Ascending aorta (tissue), 2 donors: ENCODE data around the gene SLC38A5. TPM values are rescaled to one million over a fixed set of nuclear protein-coding genes. Genes with fewer than 3 reads are reported as not detected.

ENCODE experiments used
- DNase-seq, 2 donors: peaks; one replicate each; pipeline ENCODE4 v3.0.0-alpha.2; 2019; ENCODE audit warnings: low spot score in 2 of 2
- H3K27ac ChIP-seq, 2 donors: fragments of 200-600 bp; sonication (generic); one replicate each; pipeline ENCODE4 v1.5.1; 2016 to 2017; ENCODE audit warnings: mild to moderate bottlenecking in 1 of 2
- H3K27me3 ChIP-seq: fragments of 200-600 bp; sonication (generic); one replicate; pipeline ENCODE4 v1.5.1; 2017
- H3K36me3 ChIP-seq, 2 donors: fragments of 200-600 bp; sonication (generic); one replicate each; pipeline ENCODE4 v1.5.1; 2016
- H3K4me1 ChIP-seq, 2 donors: fragments of 200-600 bp; sonication (generic); one replicate each; pipeline ENCODE4 v1.5.1; 2016 to 2017; ENCODE audit warnings: mild to moderate bottlenecking in 1 of 2
- H3K4me3 ChIP-seq, 2 donors: fragments of 200-600 bp; sonication (generic); one replicate each; pipeline ENCODE4 v1.5.1; 2016 to 2017; ENCODE audit warnings: mild to moderate bottlenecking in 1 of 2
- H3K9me3 ChIP-seq, 2 donors: fragments of 200-600 bp; sonication (generic); one replicate each; pipeline ENCODE4 v1.5.1; 2016
- CTCF ChIP-seq, 3 experiments: fragments of 200-600 bp in 2 of 3; fragments of 450-650 bp in 1 of 3; sonication (generic) in 2 of 3; IDR thresholded peaks; one replicate each; pipeline ENCODE4 v1.5.1; 2016 to 2019; ENCODE audit warnings: antibody characterized with exemption in 3 of 3, mild to moderate bottlenecking in 1 of 3, moderate library complexity in 1 of 3
- intact Hi-C: fragments of 100-400 bp; cut with DNase I; formaldehyde crosslinking; loops from one replicate; pipeline ENCODE4 v1.15.1; 2023
- total RNA-seq: library from RNA; depleted of rRNA; stranded (reverse); fragments of >200 nt; gene quantifications from one replicate; pipeline ENCODE4 v1.1.0, GENCODE V29; 2016

Gene SLC38A5
- total RNA-seq, 1 donor from 2014 or later, result 39.6 TPM

GRCh38 chrX:48473704-48473990 lies 3.6 kb upstream of the SLC38A5 start:
- Histone ChIP-seq H3K36me3 (no peaks in the 10 kb centered on the region), H3K27ac (no peak overlapping the region), H3K27me3 (no peaks in the 10 kb centered on the region), H3K4me1 (no peaks in the 10 kb centered on the region), H3K4me3 (no peak overlapping the region), H3K9me3 (no peaks in the 10 kb centered on the region)
- no peak for TF ChIP-seq CTCF (IDR thresholded peaks at IDR 0.05)
- intact Hi-C loops, result loop anchor here (10.0 kb wide), 1 partner anchor 421 kb away; the partner anchor contains the start of genes PQBP1 and TIMM17B
- DNase-seq, result no peak

DNA sequence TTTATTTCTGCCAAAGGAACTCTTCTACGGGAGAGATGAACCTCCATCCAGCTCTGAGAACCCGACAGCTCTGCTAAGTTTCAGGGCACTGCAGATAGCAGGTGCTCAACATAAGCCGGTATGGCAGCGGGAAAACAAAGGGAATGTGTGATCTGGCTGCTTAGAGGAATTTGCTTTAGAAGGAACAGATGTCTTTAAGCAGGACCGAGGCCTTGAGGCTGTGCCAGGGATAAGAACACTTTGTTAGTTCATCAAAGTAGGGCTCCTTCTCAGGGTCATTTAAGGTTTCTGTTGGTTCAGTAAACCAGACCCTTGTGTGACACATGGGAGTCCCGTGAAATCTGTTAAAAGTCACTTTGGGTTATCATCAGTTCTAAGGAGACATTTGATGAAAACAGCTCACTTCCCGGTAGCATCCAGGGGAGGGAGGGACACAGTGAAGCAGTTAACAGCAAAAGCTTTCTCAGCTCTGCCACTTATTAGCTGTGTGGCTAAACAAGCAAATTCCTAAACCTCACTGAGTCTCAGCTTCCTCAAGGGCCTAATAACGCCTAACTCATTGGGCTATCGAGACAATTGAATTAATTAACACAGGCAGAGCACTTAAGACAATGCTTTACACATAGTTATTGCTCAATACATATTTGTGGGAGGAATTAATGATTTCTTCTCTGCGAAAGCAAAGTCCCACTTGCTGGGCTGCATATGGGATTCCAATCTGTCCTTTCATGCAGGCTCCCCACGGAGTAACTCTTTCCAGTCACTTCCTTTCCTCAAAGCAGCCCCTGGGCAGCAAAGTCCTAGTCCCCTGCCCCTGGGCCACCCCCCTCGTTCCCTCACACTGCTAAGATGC lies 3.0 kb upstream of the SLC38A5 start:
- DNase-seq, result no peak
- Histone ChIP-seq H3K9me3 (no peaks in the 10 kb centered on the region), H3K27ac (no peak overlapping the region), H3K36me3 (no peaks in the 10 kb centered on the region), H3K4me3 (no peak overlapping the region), H3K4me1 (no peaks in the 10 kb centered on the region), H3K27me3 (no peaks in the 10 kb centered on the region)
- intact Hi-C loops, result loop anchor here (10.0 kb wide), 1 partner anchor 422 kb away; the partner anchor contains the start of genes PQBP1 and TIMM17B
- TF ChIP-seq CTCF (IDR thresholded peaks at IDR 0.05), result no peak

DNA sequence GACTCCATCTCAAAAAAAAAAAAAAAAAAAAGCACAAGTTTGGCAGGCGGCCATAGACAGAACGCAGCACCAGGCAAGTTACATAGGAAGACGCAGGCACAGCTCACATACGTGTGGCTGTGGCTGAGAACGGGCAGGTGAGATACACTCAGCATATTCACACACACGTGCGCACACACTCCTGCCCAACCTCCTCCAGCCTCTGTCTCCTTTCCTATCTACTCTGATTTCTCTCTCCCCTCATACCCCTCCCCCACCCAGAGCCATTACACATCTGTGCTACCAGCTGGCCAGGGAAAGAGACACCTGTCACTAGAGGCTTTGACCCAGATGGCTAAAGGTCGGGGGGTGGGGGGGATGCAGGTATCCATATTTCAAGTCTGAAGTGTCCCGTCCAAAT lies 2.2 kb upstream of the SLC38A5 start:
- Histone ChIP-seq H3K27ac (no peak overlapping the region), H3K4me3 (no peak overlapping the region), H3K36me3 (no peaks in the 10 kb centered on the region), H3K4me1 (no peaks in the 10 kb centered on the region), H3K9me3 (no peaks in the 10 kb centered on the region), H3K27me3 (no peaks in the 10 kb centered on the region)
- DNase-seq, result no peak
- no peak for TF ChIP-seq CTCF (IDR thresholded peaks at IDR 0.05)
- intact Hi-C loops, result loop anchor here (10.0 kb wide), 1 partner anchor 423 kb away; the partner anchor contains the start of genes PQBP1 and TIMM17B

DNA sequence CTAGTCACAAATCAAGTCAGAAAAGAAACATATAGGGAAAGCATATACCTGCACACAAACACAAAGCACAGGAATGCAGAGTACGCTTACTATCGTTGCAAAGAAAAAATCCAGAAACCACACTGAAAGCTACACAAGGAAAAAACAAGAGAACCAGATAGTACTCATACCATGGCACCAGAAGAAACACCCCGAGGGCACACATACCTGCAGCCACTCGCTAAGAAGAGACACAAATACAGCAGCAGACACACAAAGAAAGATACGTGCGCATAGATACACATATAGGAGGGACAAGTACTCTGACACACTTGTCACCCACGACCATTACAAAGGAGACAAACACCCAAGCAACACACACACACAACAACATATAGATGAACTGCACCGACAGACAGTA lies 1.4 kb upstream of the SLC38A5 start:
- no peaks in the 10 kb centered on the region for H3K4me1 ChIP-seq
- no peak for TF ChIP-seq CTCF (IDR thresholded peaks at IDR 0.05)
- no peak overlapping the region for H3K4me3 ChIP-seq
- DNase-seq, result no peak
- H3K36me3 ChIP-seq, result no peaks in the 10 kb centered on the region
- no peak overlapping the region for H3K27ac ChIP-seq
- intact Hi-C loops, result loop anchor here (10.0 kb wide), 1 partner anchor 423 kb away; the partner anchor contains the start of genes PQBP1 and TIMM17B
- no peaks in the 10 kb centered on the region for H3K27me3 ChIP-seq
- no peaks in the 10 kb centered on the region for H3K9me3 ChIP-seq

DNA sequence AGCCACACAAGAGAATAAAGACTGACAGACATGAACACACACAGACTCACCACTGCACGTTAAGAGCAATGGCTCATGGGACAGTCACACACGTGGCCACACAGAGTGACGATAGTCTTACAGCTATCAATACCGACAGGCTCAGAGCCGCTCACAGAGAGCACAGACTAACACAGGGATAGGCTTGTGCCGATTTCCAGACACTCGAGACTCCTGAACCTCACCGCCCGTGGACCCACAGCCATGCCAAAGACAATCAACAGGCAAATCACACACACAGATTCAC lies 716 bp upstream of the SLC38A5 start:
- intact Hi-C loops, result loop anchor here (10.0 kb wide), 1 partner anchor 424 kb away; the partner anchor contains the start of genes PQBP1 and TIMM17B
- H3K36me3 ChIP-seq, result no peaks in the 10 kb centered on the region
- no peaks in the 10 kb centered on the region for H3K4me1 ChIP-seq
- no peaks in the 10 kb centered on the region for H3K9me3 ChIP-seq
- DNase-seq, result no peak
- H3K27ac ChIP-seq, result no peak overlapping the region
- no peaks in the 10 kb centered on the region for H3K27me3 ChIP-seq
- no peak for TF ChIP-seq CTCF (IDR thresholded peaks at IDR 0.05)
- H3K4me3 ChIP-seq, result no peak overlapping the region
